HEK293 (cell line): ENCODE data around the gene CASS4.

Experiments used
- CTCF ChIA-PET: fragments of 350-600 bp; formaldehyde crosslinking; extraction: SDS; loops from one replicate; lab custom pipeline; 2021; ENCODE audit warnings: antibody characterized with exemption; lab: Yijun Ruan, JAX
- POLR2A ChIA-PET: fragments of 300-600 bp; formaldehyde crosslinking; extraction: SDS; loops from one replicate; lab custom pipeline; 2020; ENCODE audit warnings: antibody characterized with exemption, inconsistent platforms; lab: Yijun Ruan, JAX
- H3K27ac ChIP-seq: fragments of 200-500 bp; sonication (Bioruptor generic); 2 replicates; pipeline ENCODE4 v1.5.1; 2014; ENCODE audit warnings: low read depth, low read length, control low read depth, inconsistent platforms; ENCODE audit errors: extremely low read depth
- H3K36me3 ChIP-seq, 2 experiments: fragments of 200-500 bp in 1 of 2; sonication (Bioruptor generic) in 1 of 2; 1 replicate in 1 of 2; 2 replicates in 1 of 2; pipeline ENCODE4 v1.5.1; 2014 to 2017; ENCODE audit warnings: inconsistent platforms in 2 of 2, low read length in 2 of 2; ENCODE audit not compliant: control insufficient read depth in 2 of 2, insufficient read depth in 1 of 2
- H3K4me1 ChIP-seq: fragments of 200-500 bp; sonication (Bioruptor generic); 2 replicates; pipeline ENCODE4 v1.5.1; 2014; ENCODE audit warnings: mild to moderate bottlenecking, low read length, inconsistent platforms; ENCODE audit not compliant: control insufficient read depth, insufficient read depth
- H3K4me3 ChIP-seq: 2 replicates; pipeline ENCODE4 v1.5.1; 2011; ENCODE audit warnings: low read depth, mild to moderate bottlenecking, control low read depth, low read length, moderate library complexity
- H3K9me3 ChIP-seq: fragments of 200-500 bp; sonication (Bioruptor generic); 2 replicates; pipeline ENCODE4 v1.5.1; 2014; ENCODE audit warnings: low read depth, low read length, inconsistent platforms; ENCODE audit not compliant: control insufficient read depth, insufficient read depth
- HOXC10 ChIP-seq: sonication (generic); formaldehyde crosslinking; IDR thresholded peaks from 2 replicates; pipeline ENCODE4 v1.8.1; 2023; ENCODE audit warnings: mild to moderate bottlenecking, missing genetic modification reagents
- OSR2 ChIP-seq: fragments of 450-650 bp; formaldehyde crosslinking; IDR thresholded peaks from 2 replicates; pipeline ENCODE4 v1.5.1; 2016; ENCODE audit warnings: missing biosample characterization, missing genetic modification characterization
- YY2 ChIP-seq: fragments of 450-650 bp; formaldehyde crosslinking; IDR thresholded peaks from 2 replicates; pipeline ENCODE4 v1.5.1; 2016; ENCODE audit warnings: missing biosample characterization, missing genetic modification characterization
- ZBTB7A ChIP-seq: fragments of 450-650 bp; formaldehyde crosslinking; IDR thresholded peaks from 2 replicates; pipeline ENCODE4 v1.5.1; 2016; ENCODE audit warnings: low read depth, missing biosample characterization, missing genetic modification characterization
- ZFHX2 ChIP-seq: fragments of 450-650 bp; formaldehyde crosslinking; conservative IDR thresholded peaks from 2 replicates; pipeline ENCODE4 v1.5.1; 2016; ENCODE audit warnings: missing biosample characterization, missing genetic modification characterization
- ZFP41 ChIP-seq: fragments of 450-650 bp; formaldehyde crosslinking; IDR thresholded peaks from 2 replicates; pipeline ENCODE4 v1.5.1; 2016; ENCODE audit warnings: missing biosample characterization, missing genetic modification characterization, borderline replicate concordance
- ZNF169 ChIP-seq: fragments of 450-650 bp; formaldehyde crosslinking; IDR thresholded peaks from 2 replicates; pipeline ENCODE4 v1.5.1; 2016; ENCODE audit warnings: missing biosample characterization, missing genetic modification characterization
- ZNF184 ChIP-seq: fragments of 450-650 bp; IDR thresholded peaks from 2 replicates; pipeline ENCODE4 v1.5.1; 2018; ENCODE audit warnings: missing biosample characterization, mild to moderate bottlenecking, missing genetic modification characterization
- ZNF426 ChIP-seq: fragments of 450-650 bp; formaldehyde crosslinking; IDR thresholded peaks from 2 replicates; pipeline ENCODE4 v1.5.1; 2017; ENCODE audit warnings: missing biosample characterization, missing genetic modification characterization, mild to moderate bottlenecking, inconsistent platforms, moderate library complexity
- ZNF549 ChIP-seq: fragments of 450-650 bp; IDR thresholded peaks from 2 replicates; pipeline ENCODE4 v1.5.1; 2018; ENCODE audit warnings: missing biosample characterization, missing genetic modification characterization, mild to moderate bottlenecking, inconsistent platforms, moderate library complexity
- ZNF558 ChIP-seq: fragments of 450-650 bp; formaldehyde crosslinking; IDR thresholded peaks from 2 replicates; pipeline ENCODE4 v1.5.1; 2016; ENCODE audit warnings: missing biosample characterization, missing genetic modification characterization
- ZNF629 ChIP-seq: fragments of 450-650 bp; formaldehyde crosslinking; IDR thresholded peaks from 2 replicates; pipeline ENCODE4 v1.5.1; 2017; ENCODE audit warnings: missing biosample characterization, missing genetic modification characterization
- ZNF707 ChIP-seq: fragments of 450-650 bp; formaldehyde crosslinking; IDR thresholded peaks from 2 replicates; pipeline ENCODE4 v1.5.1; 2016; ENCODE audit warnings: missing biosample characterization, missing genetic modification characterization
- ZNF768 ChIP-seq: fragments of 450-650 bp; formaldehyde crosslinking; IDR thresholded peaks from 2 replicates; pipeline ENCODE4 v1.5.1; 2018; ENCODE audit warnings: missing biosample characterization, mild to moderate bottlenecking, missing genetic modification characterization
- ZNF777 ChIP-seq: fragments of 450-650 bp; formaldehyde crosslinking; IDR thresholded peaks from 2 replicates; pipeline ENCODE4 v1.5.1; 2017; ENCODE audit warnings: missing biosample characterization, missing genetic modification characterization, borderline replicate concordance
- TF ChIP-seq, protein P1 (sequence below): fragments of 450-650 bp; formaldehyde crosslinking; IDR thresholded peaks from 2 replicates; pipeline ENCODE4 v1.5.1; 2016; ENCODE audit warnings: missing biosample characterization, missing genetic modification characterization
- TF ChIP-seq, protein P2 (sequence below): fragments of 450-650 bp; formaldehyde crosslinking; optimal IDR thresholded peaks from 2 replicates; pipeline ENCODE3; 2016; ENCODE audit warnings: missing biosample characterization, mild to moderate bottlenecking, missing genetic modification characterization
- TF ChIP-seq, protein P3 (sequence below): fragments of 450-650 bp; formaldehyde crosslinking; IDR thresholded peaks from 2 replicates; pipeline ENCODE4 v1.5.1; 2017; ENCODE audit warnings: missing biosample characterization, missing genetic modification characterization
- TF ChIP-seq, protein P4 (sequence below): fragments of 450-650 bp; formaldehyde crosslinking; IDR thresholded peaks from 2 replicates; pipeline ENCODE4 v1.5.1; 2016; ENCODE audit warnings: missing biosample characterization, missing genetic modification characterization
- TF ChIP-seq, protein P5 (sequence below): fragments of 450-650 bp; formaldehyde crosslinking; IDR thresholded peaks from 2 replicates; pipeline ENCODE4 v1.5.1; 2016; ENCODE audit warnings: missing biosample characterization, missing genetic modification characterization

Gene CASS4

DNA sequence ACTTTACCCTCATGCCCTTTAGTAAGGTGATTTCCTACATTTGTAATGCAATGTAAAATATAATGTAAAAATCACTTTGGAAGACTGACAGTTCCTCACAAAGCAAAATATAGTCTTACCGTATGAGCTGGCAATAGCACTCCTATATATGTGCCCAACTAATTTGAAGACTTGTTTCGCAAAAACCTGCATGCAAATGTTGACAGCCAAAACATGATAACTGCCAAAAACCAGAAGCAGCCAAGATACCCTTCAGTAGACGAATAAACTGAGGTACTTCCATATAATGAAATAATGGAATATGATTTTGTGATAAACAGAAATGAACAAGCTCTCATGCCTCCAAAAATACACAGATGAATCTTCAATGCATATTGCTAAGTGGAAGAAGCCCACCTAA is 33.7 kb upstream of the CASS4 start:
- TF ChIP-seq ZNF184 (tag by site-specific recombination) (no peak), ZNF707 (tag by site-specific recombination) (no peak), OSR2 (tag by site-specific recombination) (no peak), ZNF549 (tag by site-specific recombination) (no peak), ZBTB7A (tag by site-specific recombination) (no peak), YY2 (no peak), ZFHX2 (tag by site-specific recombination) (no peak), ZNF629 (no peak), ZNF426 (no peak), ZNF768 (tag by site-specific recombination) (no peak), ZFP41 (tag by site-specific recombination) (no peak), ZNF169 (tag by site-specific recombination) (no peak), ZNF558 (tag by site-specific recombination) (no peak), ZNF777 (tag by site-specific recombination) (no peak), HOXC10 (CRISPR knock-in tag) (no peak)
- TF ChIP-seq, protein P1, sequence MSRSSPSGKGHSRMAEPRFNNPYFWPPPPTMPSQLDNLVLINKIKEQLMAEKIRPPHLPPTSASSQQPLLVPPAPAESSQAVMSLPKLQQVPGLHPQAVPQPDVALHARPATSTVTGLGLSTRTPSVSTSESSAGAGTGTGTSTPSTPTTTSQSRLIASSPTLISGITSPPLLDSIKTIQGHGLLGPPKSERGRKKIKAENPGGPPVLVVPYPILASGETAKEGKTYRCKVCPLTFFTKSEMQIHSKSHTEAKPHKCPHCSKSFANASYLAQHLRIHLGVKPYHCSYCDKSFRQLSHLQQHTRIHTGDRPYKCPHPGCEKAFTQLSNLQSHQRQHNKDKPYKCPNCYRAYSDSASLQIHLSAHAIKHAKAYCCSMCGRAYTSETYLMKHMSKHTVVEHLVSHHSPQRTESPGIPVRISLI (tag by site-specific recombination), result no peak
- TF ChIP-seq, protein P2, sequence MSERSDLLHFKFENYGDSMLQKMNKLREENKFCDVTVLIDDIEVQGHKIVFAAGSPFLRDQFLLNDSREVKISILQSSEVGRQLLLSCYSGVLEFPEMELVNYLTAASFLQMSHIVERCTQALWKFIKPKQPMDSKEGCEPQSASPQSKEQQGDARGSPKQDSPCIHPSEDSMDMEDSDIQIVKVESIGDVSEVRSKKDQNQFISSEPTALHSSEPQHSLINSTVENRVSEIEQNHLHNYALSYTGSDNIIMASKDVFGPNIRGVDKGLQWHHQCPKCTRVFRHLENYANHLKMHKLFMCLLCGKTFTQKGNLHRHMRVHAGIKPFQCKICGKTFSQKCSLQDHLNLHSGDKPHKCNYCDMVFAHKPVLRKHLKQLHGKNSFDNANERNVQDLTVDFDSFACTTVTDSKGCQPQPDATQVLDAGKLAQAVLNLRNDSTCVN (tag by site-specific recombination), result no peak
- TF ChIP-seq, protein P3, sequence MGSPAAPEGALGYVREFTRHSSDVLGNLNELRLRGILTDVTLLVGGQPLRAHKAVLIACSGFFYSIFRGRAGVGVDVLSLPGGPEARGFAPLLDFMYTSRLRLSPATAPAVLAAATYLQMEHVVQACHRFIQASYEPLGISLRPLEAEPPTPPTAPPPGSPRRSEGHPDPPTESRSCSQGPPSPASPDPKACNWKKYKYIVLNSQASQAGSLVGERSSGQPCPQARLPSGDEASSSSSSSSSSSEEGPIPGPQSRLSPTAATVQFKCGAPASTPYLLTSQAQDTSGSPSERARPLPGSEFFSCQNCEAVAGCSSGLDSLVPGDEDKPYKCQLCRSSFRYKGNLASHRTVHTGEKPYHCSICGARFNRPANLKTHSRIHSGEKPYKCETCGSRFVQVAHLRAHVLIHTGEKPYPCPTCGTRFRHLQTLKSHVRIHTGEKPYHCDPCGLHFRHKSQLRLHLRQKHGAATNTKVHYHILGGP (tag by site-specific recombination), result no peak
- TF ChIP-seq, protein P4, sequence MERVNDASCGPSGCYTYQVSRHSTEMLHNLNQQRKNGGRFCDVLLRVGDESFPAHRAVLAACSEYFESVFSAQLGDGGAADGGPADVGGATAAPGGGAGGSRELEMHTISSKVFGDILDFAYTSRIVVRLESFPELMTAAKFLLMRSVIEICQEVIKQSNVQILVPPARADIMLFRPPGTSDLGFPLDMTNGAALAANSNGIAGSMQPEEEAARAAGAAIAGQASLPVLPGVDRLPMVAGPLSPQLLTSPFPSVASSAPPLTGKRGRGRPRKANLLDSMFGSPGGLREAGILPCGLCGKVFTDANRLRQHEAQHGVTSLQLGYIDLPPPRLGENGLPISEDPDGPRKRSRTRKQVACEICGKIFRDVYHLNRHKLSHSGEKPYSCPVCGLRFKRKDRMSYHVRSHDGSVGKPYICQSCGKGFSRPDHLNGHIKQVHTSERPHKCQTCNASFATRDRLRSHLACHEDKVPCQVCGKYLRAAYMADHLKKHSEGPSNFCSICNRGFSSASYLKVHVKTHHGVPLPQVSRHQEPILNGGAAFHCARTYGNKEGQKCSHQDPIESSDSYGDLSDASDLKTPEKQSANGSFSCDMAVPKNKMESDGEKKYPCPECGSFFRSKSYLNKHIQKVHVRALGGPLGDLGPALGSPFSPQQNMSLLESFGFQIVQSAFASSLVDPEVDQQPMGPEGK, result no peak
- TF ChIP-seq, protein P5, sequence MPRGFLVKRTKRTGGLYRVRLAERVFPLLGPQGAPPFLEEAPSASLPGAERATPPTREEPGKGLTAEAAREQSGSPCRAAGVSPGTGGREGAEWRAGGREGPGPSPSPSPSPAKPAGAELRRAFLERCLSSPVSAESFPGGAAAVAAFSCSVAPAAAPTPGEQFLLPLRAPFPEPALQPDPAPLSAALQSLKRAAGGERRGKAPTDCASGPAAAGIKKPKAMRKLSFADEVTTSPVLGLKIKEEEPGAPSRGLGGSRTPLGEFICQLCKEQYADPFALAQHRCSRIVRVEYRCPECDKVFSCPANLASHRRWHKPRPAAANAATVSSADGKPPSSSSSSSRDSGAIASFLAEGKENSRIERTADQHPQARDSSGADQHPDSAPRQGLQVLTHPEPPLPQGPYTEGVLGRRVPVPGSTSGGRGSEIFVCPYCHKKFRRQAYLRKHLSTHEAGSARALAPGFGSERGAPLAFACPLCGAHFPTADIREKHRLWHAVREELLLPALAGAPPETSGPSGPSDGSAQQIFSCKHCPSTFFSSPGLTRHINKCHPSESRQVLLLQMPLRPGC (tag by site-specific recombination), result no peak
- ChIA-PET CTCF (no interaction called here), POLR2A (interaction anchor here (1.0 kb wide), 1 partner anchor 14 kb away, joined by 3 read pairs; the partner anchor contains the start of genes AURKA and CSTF1)
- no peaks in the 10 kb centered on the region for H3K9me3 ChIP-seq
- no peak overlapping the region for H3K27ac ChIP-seq
- no peaks in the 10 kb centered on the region for H3K4me1 ChIP-seq
- no peak overlapping the region for H3K4me3 ChIP-seq
- peaks cover 57 to 93% of the 10 kb centered on the region in 2 experiments for H3K36me3 ChIP-seq
